ENCODE measurements around the gene DMXL2.
"Not testable (repeated sequence)": the region's sequence is repeated elsewhere in the genome, so short reads cannot be mapped to it uniquely, and the experiment has no call there.

The DMXL2 gene

DNA sequence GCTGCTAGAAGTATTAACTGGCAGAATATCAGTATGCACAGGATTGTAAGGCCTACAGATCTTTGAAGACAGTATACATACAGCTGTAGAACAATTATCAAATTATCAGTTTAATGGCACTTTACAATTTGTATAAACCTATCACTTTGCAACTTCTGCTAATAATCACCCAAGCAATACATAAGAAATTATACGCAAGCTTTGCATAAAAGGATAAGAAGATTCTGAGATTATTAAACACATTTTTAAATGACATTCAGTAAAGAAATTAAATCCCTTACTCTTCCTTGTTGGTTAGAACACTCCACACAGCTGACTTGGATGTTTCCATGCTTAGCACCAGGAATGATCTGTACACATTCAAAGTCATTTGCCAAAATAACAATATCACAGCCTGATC lies 46.8 kb downstream of the DMXL2 start:
- DNase-seq (ENCODE audit: low spot score), result no peak

- not testable (repeated sequence) for DNase-seq (ENCODE audit: low spot score)
Observed at GRCh38 chr15:51573352-51573751, 49.2 kb downstream of the DMXL2 start.

GRCh38 chr15:51568939-51569784 lies 53.4 kb downstream of the DMXL2 start:
- DNase-seq (ENCODE audit: low spot score), result not testable (repeated sequence)

DNA sequence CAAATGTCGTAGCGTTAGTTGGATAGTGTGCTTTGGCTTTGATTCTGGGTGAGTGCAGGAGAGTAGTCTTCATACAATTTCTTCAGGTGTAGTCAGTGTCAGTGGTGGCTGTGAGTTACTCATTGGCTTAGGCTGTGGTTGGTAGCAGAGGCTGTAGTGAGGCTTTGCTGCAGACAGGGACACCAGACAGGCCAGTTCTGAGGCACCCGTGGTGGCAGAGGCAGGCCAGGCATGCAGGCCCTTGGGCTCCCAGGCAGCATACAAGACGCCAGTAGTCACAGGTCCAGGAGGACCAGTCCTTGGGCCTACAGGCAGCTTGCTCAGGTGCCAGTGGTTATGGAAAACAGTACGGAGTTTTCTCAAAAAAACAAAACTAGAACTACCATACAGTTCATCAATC lies 61.3 kb downstream of the DMXL2 start:
- DNase-seq (ENCODE audit: low spot score), result peak; percentile 14

DNA sequence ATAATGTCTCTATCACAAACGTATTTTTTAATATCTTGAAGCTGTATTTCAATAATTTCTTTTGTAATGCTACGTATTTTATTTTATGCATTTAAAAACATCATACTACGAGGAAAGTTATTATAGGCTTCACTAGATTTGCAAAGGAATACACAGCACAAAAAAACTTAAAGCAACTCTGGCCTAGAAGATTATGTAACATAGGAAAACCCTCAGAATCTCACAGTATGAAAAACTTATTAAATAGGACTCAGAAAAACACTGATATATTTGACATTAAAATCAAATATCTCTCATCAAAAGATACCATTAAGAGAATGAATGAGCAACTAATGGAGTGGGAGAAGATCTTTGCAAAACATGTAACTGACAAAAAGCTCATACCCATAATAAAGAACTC lies 63.7 kb downstream of the DMXL2 start:
- no peak for DNase-seq (ENCODE audit: low spot score)

GRCh38 chr15:51558411-51558810 lies 64.2 kb downstream of the DMXL2 start:
- DNase-seq (ENCODE audit: low spot score), result no peak

- DNase-seq (ENCODE audit: low spot score), result no peak
Observed at GRCh38 chr15:51550841-51551240, 71.7 kb downstream of the DMXL2 start.

DNA sequence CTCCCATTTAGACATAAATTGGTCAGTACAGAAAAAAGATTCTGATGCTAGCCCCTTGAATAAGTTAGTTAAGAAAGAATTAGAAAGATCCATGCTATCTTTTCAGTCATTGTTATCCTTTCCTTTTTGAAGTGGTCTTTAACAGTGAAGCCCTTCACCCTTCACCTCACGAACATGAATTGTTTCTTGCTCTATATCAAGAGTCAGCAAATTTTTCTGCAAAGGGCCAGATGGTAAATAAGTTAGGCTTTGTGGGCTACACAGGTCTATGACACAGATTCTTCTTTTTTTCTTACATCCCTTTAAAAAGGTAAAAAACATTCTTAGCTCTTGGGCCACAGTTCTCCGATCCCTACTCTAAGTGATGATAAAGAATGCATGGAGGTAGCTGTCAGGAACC lies 74.9 kb downstream of the DMXL2 start:
- DNase-seq (ENCODE audit: low spot score), result no peak

DNA sequence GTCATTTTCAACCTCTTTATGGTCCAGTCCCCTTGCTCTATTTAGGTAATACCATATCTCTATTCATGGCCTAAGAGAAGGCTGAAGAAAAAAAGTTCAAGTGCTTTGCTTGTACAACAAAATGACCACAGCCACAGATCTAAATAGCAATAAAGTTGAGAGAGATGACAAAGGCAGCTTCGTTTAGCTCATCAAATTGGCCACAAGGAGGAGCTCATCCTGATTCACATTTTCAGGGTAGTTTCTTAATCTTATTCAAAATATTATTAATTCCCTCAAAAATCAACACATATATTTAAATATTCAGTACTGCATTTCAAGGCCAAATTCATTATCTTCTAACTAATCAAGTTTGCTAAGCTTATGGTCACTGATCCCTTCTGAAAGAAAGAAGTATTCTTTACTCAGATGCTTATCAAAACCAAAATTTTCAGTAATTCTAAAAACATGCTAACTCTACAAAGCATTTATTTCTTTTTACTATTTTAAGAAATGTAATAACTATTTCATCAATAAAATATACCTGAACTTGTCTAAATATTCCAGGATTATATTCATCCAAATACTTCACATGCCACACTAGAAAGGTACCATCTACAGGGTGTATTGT lies 85.5 kb downstream of the DMXL2 start:
- DNase-seq (ENCODE audit: low spot score), result peak; percentile 24

- no peak for DNase-seq (ENCODE audit: low spot score)
Observed at GRCh38 chr15:51533672-51534398, 88.7 kb downstream of the DMXL2 start.

GRCh38 chr15:51526955-51527354 lies 95.6 kb downstream of the DMXL2 start:
- DNase-seq (ENCODE audit: low spot score), result no peak

DNA sequence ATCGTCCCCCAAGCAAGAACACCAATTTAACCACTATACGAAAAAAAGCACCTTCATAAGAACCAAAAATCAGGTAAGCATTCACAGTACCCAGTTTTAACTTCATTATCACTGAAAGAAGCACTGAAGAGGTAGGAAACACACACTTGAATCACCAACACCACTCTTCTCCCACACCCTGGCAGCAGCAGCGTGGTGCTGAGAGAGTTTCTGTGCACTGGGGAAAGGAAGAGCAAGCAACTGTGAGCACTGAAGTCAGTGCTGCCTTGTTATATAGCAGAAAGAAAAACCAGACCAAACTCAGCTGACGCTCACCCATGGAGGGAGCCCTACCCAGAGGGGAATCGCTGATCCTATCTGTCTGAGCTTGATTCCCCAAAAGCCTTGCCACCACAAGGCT lies 98.2 kb downstream of the DMXL2 start:
- DNase-seq (ENCODE audit: low spot score), result no peak

DNA sequence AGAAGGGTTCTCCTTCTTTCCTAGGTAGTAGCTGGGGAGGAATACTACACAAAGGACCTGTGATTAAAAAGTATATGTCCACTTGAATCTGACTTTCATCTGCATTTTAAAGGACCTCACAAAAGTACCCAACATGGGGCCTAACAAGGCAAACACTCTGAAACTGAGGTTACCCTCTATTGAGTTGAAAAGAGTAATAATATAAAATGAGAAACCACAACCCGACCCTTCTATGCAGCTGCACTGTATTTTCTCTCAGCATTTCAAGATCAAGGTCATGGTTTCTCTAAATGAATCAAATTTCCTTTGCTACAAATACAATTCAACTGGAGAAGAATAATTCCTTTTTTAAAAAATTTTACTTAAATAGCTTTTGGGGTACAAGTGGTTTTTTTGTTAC lies 106.3 kb downstream of the DMXL2 start:
- DNase-seq (ENCODE audit: low spot score), result no peak

GRCh38 chr15:51505251-51505650 lies 117.3 kb downstream of the DMXL2 start:
- no peak for DNase-seq (ENCODE audit: low spot score)

- DNase-seq (ENCODE audit: low spot score), result no peak
Observed at GRCh38 chr15:51503003-51503402, 119.6 kb downstream of the DMXL2 start.

- DNase-seq (ENCODE audit: low spot score), result peak; percentile 57
Observed at GRCh38 chr15:51499379-51499976, 123.1 kb downstream of the DMXL2 start.

DNA sequence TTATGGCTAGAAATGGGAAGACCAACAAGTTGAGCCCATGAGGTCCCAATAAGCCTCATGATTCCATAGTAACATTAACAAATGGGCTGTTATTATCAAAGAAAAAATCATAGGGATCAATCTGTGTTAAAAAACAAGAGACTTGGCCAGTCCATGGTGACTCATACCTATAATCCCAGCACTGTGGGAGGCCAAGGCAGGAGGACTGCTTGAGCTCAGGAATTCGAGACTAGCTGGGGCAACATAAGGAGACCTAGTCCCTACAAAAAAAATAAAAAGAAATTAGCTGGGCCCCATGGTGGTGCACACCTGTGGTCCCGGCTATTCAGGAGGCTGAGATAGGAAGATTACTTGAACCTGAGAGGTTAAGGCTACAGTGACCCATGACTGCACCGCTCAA lies 124.8 kb downstream of the DMXL2 start:
- DNase-seq (ENCODE audit: low spot score), result no peak

GRCh38 chr15:51496246-51496645 lies 126.3 kb downstream of the DMXL2 start:
- no peak for DNase-seq (ENCODE audit: low spot score)

- no peak for DNase-seq (ENCODE audit: low spot score)
Observed at GRCh38 chr15:51494411-51495314, 127.9 kb downstream of the DMXL2 start.

- no peak for DNase-seq (ENCODE audit: low spot score)
Observed at GRCh38 chr15:51493892-51494291, 128.7 kb downstream of the DMXL2 start.

DNA sequence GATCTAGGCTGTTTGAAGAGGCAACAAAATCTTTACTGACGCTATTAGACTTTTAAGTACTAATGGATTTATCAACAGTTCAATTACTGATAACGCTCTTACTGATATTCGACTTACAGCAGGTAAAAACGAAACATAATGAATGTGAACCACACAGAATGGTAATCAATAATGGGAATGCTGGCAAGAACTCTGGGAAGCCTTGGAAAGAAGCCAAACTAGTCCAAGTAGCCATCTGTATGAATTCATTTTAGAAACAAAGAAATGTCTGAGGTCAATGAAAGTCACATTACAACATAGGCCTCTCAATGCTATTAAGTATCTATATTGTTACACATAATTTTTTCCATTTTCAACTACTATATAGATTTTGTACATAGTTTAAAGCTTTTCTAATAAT lies 130.0 kb downstream of the DMXL2 start:
- DNase-seq (ENCODE audit: low spot score), result no peak

DNA sequence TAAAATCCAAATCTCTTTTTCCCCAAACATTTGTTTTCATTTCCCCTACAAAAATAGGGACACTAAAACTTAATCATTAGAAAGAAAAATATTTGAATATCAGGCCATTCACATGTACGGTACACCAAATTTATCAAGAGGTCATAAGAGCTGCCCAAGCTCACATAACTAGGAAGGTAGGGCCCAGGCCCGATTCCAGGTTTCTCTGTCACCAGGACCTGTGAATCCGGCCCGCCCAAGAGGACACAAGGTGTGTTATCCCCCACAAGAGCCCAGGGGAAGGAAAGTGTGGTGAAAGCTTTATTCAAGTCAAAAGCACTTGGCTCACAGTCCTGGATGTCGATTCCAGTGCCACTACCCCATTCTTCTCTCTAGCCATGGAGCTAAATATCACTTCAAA lies 130.6 kb downstream of the DMXL2 start:
- no peak for DNase-seq (ENCODE audit: low spot score)
